ENCODE data around the gene CFH.

Gene CFH

DNA sequence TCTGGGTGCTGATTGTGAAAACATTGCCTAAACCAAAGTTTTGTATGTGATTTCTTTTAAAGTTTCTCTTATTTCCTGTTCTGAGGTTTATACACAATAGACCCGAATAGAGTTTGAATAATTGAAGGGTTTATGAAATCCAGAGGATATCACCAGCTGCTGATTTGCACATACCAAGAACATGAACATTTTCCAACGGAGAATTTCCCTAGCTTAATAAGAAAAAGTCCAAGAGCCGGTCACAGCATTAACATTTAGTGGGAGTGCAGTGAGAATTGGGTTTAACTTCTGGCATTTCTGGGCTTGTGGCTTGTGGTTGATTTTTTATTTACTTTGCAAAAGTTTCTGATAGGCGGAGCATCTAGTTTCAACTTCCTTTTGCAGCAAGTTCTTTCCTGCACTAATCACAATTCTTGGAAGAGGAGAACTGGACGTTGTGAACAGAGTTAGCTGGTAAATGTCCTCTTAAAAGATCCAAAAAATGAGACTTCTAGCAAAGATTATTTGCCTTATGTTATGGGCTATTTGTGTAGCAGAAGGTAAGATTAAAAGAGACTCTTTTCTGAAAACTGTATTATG lies at the start of gene CFH:
TSS of gene CFH (plus strand) at position 407 of the 579 bp plus-strand sequence. CDS start at position 482, 75 bp downstream.
- TF ChIP-seq, protein P1, sequence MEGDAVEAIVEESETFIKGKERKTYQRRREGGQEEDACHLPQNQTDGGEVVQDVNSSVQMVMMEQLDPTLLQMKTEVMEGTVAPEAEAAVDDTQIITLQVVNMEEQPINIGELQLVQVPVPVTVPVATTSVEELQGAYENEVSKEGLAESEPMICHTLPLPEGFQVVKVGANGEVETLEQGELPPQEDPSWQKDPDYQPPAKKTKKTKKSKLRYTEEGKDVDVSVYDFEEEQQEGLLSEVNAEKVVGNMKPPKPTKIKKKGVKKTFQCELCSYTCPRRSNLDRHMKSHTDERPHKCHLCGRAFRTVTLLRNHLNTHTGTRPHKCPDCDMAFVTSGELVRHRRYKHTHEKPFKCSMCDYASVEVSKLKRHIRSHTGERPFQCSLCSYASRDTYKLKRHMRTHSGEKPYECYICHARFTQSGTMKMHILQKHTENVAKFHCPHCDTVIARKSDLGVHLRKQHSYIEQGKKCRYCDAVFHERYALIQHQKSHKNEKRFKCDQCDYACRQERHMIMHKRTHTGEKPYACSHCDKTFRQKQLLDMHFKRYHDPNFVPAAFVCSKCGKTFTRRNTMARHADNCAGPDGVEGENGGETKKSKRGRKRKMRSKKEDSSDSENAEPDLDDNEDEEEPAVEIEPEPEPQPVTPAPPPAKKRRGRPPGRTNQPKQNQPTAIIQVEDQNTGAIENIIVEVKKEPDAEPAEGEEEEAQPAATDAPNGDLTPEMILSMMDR (IDR thresholded peaks at IDR 0.05; ENCODE audit: poor library complexity, severe bottlenecking) = no peak
- DNase-seq (ENCODE audit: low spot score) = no peak
- peak within 1 kb of the TSS; percentile 36 for H3K27ac ChIP-seq (ENCODE audit: poor library complexity, severe bottlenecking)
- peak; percentile 70 for ATAC-seq (ENCODE audit: low read depth)
- H3K9me3 ChIP-seq (ENCODE audit: severe bottlenecking) = peaks cover 1% of the 10 kb centered on the region
- no peaks in the 10 kb centered on the region for H3K27me3 ChIP-seq (ENCODE audit: insufficient read depth, poor library complexity, severe bottlenecking)
- no peaks in the 10 kb centered on the region; the same call in 1 of the 2 replicates for H3K36me3 ChIP-seq (ENCODE audit: low read depth)
- H3K4me1 ChIP-seq (ENCODE audit: insufficient read depth, poor library complexity, severe bottlenecking) = peaks cover 17% of the 10 kb centered on the region
- peak within 1 kb of the TSS; percentile 17 for H3K4me3 ChIP-seq (ENCODE audit: severe bottlenecking)

DNA sequence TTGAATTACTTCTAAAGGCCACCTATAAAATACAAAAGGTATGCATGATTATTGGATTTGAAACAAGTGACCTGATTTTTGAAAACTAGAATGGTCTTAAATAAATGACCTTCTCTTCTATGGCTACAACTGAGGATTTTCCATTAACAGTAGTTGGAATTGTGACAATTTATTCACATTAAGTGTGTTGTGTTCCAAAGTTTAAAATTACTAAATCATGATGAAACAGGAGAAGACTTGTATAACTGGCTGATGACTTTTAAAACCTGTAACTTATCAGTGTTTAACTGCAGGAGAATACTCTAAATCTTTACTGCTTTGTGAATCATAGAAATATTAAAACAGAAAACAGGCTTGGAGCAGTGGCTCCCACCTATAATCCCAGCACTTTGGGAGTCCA lies 48.2 kb upstream of the CFH start:
- no peaks in the 10 kb centered on the region for H3K4me1 ChIP-seq (ENCODE audit: insufficient read depth, poor library complexity, severe bottlenecking)
- DNase-seq (ENCODE audit: low spot score) = no peak
- H3K27ac ChIP-seq (ENCODE audit: poor library complexity, severe bottlenecking) = no peak overlapping the region
- H3K27me3 ChIP-seq (ENCODE audit: insufficient read depth, poor library complexity, severe bottlenecking) = peaks cover 3% of the 10 kb centered on the region
- no peaks in the 10 kb centered on the region for H3K9me3 ChIP-seq (ENCODE audit: severe bottlenecking)
- no peaks in the 10 kb centered on the region for H3K36me3 ChIP-seq (ENCODE audit: low read depth)
- TF ChIP-seq, protein P1 (IDR thresholded peaks at IDR 0.05; ENCODE audit: poor library complexity, severe bottlenecking) = no peak
- ATAC-seq (ENCODE audit: low read depth) = no peak
- no peak overlapping the region for H3K4me3 ChIP-seq (ENCODE audit: severe bottlenecking)

GRCh38 chr1:196607981-196608380 lies 43.9 kb upstream of the CFH start:
- Histone ChIP-seq H3K36me3 (ENCODE audit: low read depth) (no peaks in the 10 kb centered on the region), H3K27me3 (ENCODE audit: insufficient read depth, poor library complexity, severe bottlenecking) (peaks cover 3% of the 10 kb centered on the region), H3K9me3 (ENCODE audit: severe bottlenecking) (no peaks in the 10 kb centered on the region), H3K27ac (ENCODE audit: poor library complexity, severe bottlenecking) (no peak overlapping the region), H3K4me3 (ENCODE audit: severe bottlenecking) (peak overlapping the region; percentile 31), H3K4me1 (ENCODE audit: insufficient read depth, poor library complexity, severe bottlenecking) (no peaks in the 10 kb centered on the region)
- DNase-seq (ENCODE audit: low spot score) (no peak), ATAC-seq (ENCODE audit: low read depth) (peak; percentile 35; the same call in 1 of the 3 replicates)
- TF ChIP-seq, protein P1 (IDR thresholded peaks at IDR 0.05; ENCODE audit: poor library complexity, severe bottlenecking) = no peak

GRCh38 chr1:196608390-196609369 lies 43.2 kb upstream of the CFH start, which contains the start of gene KCNT2:
KCNT2 (minus strand) TSS chr1:196608440; CDS start chr1:196608309, 131 bp downstream.
- Histone ChIP-seq H3K27ac (ENCODE audit: poor library complexity, severe bottlenecking) (no peak within 1 kb of the TSS), H3K27me3 (ENCODE audit: insufficient read depth, poor library complexity, severe bottlenecking) (peaks cover 7% of the 10 kb centered on the region), H3K4me1 (ENCODE audit: insufficient read depth, poor library complexity, severe bottlenecking) (no peaks in the 10 kb centered on the region), H3K9me3 (ENCODE audit: severe bottlenecking) (no peaks in the 10 kb centered on the region), H3K36me3 (ENCODE audit: low read depth) (no peaks in the 10 kb centered on the region), H3K4me3 (ENCODE audit: severe bottlenecking) (peak within 1 kb of the TSS; percentile 31)
- DNase-seq (ENCODE audit: low spot score) (no peak), ATAC-seq (ENCODE audit: low read depth) (peak; percentile 65)
- TF ChIP-seq, protein P1 (IDR thresholded peaks at IDR 0.05; ENCODE audit: poor library complexity, severe bottlenecking) = no peak
